Retinal pigment epithelial cell (primary cell): Measurements from ENCODE around the gene EPC1.

Experiments used
- DNase-seq: peaks from one replicate; pipeline ENCODE4 v3.0.0-alpha.2; 2010; ENCODE audit warnings: low read depth
- H3K4me3 ChIP-seq: 2 replicates; pipeline ENCODE4 v1.5.1; 2011; ENCODE audit warnings: mild to moderate bottlenecking, low read length, control low read depth, moderate library complexity
- TF ChIP-seq, protein P1 (sequence below): conservative IDR thresholded peaks from 2 replicates; pipeline ENCODE4 v1.5.1; 2011; ENCODE audit warnings: low read depth, low read length, control low read depth, inconsistent platforms

EPC1 gene

GRCh38 chr10:32279795-32280194 lies 67.2 kb downstream of the EPC1 start:
- no peak for DNase-seq
- no peak overlapping the region for H3K4me3 ChIP-seq
- TF ChIP-seq, protein P1, sequence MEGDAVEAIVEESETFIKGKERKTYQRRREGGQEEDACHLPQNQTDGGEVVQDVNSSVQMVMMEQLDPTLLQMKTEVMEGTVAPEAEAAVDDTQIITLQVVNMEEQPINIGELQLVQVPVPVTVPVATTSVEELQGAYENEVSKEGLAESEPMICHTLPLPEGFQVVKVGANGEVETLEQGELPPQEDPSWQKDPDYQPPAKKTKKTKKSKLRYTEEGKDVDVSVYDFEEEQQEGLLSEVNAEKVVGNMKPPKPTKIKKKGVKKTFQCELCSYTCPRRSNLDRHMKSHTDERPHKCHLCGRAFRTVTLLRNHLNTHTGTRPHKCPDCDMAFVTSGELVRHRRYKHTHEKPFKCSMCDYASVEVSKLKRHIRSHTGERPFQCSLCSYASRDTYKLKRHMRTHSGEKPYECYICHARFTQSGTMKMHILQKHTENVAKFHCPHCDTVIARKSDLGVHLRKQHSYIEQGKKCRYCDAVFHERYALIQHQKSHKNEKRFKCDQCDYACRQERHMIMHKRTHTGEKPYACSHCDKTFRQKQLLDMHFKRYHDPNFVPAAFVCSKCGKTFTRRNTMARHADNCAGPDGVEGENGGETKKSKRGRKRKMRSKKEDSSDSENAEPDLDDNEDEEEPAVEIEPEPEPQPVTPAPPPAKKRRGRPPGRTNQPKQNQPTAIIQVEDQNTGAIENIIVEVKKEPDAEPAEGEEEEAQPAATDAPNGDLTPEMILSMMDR = no peak

DNA sequence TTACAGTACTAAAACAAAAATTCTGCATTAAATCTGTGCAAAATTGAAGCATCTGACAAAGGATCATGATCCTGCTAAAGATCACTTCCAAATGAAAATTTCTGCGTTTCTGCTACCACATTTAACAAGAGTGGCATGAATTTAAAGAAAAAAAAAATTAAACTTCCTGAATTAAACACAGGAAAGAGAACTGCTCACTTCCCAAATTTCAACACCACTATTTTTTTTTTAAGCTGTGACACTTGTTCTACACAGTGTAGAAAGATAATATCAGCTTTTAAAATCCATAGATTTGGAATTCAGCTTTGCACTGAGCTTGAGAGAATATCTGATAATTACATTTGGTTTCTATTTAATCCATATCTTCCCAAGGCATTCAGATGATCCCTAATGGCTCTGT lies 73.6 kb downstream of the EPC1 start:
- H3K4me3 ChIP-seq = no peak overlapping the region
- TF ChIP-seq, protein P1 = no peak
- no peak for DNase-seq

DNA sequence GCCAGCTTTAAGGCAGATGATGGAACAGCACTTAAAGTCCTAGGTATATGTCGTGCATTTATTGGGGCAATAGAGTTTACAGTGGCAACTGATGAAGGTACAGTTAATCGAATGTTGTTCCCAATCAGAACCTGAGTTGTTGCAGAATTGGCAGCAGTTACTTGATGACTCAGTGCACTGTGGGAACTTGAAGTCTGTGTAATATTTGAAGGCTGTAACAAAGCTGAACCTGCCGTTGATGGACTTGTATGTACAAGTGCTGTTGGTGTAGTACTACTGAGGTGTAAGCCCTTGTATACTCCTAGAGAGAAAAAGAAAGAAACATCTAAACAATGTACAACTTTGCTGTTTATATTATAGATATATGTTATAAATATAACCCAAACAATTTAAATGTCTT lies 75.3 kb downstream of the EPC1 start:
- TF ChIP-seq, protein P1 = no peak
- peak; percentile 5 for DNase-seq
- H3K4me3 ChIP-seq = no peak overlapping the region

GRCh38 chr10:32269343-32270100 lies 77.4 kb downstream of the EPC1 start:
- TF ChIP-seq, protein P1 = no peak
- no peak overlapping the region for H3K4me3 ChIP-seq
- no peak for DNase-seq

GRCh38 chr10:32268788-32269187 lies 78.2 kb downstream of the EPC1 start:
- TF ChIP-seq, protein P1 = no peak
- no peak overlapping the region for H3K4me3 ChIP-seq
- DNase-seq = no peak

DNA sequence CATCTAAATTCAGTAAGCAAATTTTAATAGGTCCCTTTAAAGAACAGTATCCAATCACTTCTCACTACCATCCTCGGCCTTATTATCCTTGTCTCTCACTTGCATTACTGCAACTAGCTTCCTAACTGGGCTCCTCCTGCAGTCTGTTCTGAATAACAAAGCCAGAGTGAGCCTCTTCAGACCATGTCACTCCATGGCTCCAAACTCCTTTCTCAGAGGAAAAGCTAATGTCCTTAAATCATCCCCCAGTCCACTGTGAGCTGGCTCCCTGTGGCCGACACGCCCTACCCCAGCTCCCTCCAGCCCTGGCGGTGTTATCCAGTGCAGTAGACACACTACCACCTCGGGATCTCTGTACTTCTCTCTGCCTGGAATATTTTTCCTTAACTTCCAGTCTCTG lies 80.0 kb downstream of the EPC1 start:
- TF ChIP-seq, protein P1 = no peak
- no peak overlapping the region for H3K4me3 ChIP-seq
- no peak for DNase-seq

- H3K4me3 ChIP-seq = no peak overlapping the region
- TF ChIP-seq, protein P1 = no peak
- no peak for DNase-seq
These were observed 80.4 kb downstream of the EPC1 start for GRCh38 chr10:32266566-32266965.
